Bladder microvascular endothelial cell (primary cell): ENCODE results near the gene UGDH. TPM values are rescaled to one million over a fixed set of nuclear protein-coding genes. Genes with fewer than 3 reads are reported as not detected.

Experiments used
- total RNA-seq: library from RNA; depleted of rRNA; stranded (reverse); fragments of >200 nt; gene quantifications from 2 replicates; pipeline ENCODE4 v1.2.3, GENCODE V29; 2014

The UGDH gene
- 36.8 and 46.3 TPM in 2 replicates for total RNA-seq

DNA sequence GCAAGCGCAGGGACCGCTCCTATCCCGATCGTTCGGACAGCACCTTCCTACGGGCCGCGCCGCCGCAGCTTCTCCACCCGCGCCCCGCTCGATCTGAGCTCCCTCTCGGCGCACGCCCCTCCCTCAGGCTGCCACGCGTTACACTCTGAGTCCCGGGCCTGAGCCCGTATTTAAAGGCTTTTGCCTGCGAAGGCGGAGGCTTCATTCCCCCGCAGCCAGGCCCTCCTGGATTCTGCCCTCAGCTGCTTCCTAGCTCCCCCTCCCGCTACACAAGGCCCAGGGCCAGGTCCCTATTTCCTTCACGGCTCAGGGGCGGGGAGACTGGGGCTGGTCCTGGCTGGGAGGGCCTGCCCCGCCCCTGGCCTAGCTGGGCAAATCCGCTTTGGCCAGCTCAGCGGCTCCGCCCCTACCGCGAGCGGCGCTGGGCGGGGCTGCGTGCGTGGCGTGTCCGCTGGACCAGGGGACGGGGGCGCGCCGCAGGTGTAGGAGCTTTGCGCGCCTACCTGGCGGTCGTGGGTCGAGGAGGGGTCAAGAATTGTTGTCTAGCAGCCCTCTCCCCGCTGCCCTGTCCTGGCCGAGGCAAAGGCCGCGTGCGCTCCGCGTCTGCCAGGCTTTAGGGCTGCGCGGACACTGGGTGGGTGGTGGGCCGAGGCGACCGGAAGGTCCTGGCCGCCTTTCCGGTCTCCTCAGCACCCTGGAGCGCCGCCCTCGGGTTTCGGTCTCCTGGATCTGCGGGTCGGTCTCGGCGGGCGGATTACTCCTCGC is at the start of gene UGDH:
Gene UGDH, minus strand, starts transcription at position 144 of the 765 bp plus-strand sequence. CDS start 5,927 bp downstream, outside the sequence.

DNA sequence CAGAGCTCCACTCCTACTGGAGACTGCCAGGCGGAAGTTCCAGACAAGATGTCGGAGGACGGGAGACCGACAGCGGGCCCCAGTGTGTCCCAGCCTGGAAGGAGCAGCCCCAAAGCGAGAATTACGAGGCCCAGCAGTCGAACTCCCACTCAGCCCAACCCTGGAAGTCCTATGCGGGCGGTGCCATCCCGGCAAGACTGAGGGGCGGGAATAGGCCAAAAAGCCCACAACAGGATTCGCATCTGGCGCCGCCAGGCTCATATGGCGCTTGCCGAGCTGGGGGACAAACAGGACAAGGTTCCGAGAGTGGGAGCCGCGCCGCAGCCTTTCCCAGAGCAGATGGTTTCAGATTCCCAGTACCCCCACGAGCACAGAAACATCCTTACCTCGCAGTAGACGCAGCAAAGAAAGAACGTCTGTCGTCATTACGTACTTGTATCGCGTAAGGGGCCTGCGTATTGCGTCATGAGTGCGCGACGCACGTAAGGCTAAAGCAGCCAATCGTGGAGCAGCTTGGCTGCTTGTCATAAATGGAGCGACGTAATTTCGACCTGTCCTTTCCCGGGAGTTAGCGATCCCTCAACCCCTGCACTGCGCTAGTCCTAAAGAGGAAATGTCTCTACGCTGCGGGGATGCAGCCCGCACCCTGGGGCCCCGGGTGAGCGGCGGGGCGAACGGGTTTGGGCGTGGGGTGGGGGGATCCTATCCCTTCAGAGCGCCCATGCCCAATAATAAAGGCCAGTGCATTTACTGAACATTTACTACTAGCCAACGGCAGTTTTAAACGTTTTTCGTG is 68.5 kb downstream of the UGDH start, which contains the start of the genes LIAS and RPL9:
Gene LIAS, plus strand, starts transcription at position 552 of the 796 bp plus-strand sequence. Its CDS starts 62 bp downstream, at position 614.
Gene RPL9, minus strand, starts transcription at position 418 of the 796 bp plus-strand sequence. CDS start 483 bp downstream, outside the sequence.

Other genes starting within 250 kb of the UGDH start
- 36.4 and 73.0 TPM in 2 replicates for gene RFC1, start 161.1 kb downstream of the UGDH start, total RNA-seq
- 0.06 TPM in 1 of 2 replicates, not detected in the other for gene KLB, start 120.5 kb downstream of the UGDH start, total RNA-seq
- gene RPL9, start 68.5 kb downstream of the UGDH start, total RNA-seq = 734 and 2,864 TPM in 2 replicates
- gene LIAS, start 68.4 kb downstream of the UGDH start, total RNA-seq = 3.9 and 5.1 TPM in 2 replicates
- 9.9 and 22.2 TPM in 2 replicates for gene SMIM14, start 111.4 kb upstream of the UGDH start, total RNA-seq
- gene UBE2K, start 170.7 kb upstream of the UGDH start, total RNA-seq = 11.7 and 25.5 TPM in 2 replicates